Fibroblast of the conjunctiva (primary cell): Measurements from ENCODE around the gene CPM.
"Not testable (repeated sequence)": the region's sequence is repeated elsewhere in the genome, so short reads cannot be mapped to it uniquely, and the experiment has no call there.

Source experiments
- DNase-seq: peaks from one replicate; pipeline ENCODE4 v3.0.0-alpha.2; 2010; ENCODE audit warnings: low read depth

CPM gene

DNA sequence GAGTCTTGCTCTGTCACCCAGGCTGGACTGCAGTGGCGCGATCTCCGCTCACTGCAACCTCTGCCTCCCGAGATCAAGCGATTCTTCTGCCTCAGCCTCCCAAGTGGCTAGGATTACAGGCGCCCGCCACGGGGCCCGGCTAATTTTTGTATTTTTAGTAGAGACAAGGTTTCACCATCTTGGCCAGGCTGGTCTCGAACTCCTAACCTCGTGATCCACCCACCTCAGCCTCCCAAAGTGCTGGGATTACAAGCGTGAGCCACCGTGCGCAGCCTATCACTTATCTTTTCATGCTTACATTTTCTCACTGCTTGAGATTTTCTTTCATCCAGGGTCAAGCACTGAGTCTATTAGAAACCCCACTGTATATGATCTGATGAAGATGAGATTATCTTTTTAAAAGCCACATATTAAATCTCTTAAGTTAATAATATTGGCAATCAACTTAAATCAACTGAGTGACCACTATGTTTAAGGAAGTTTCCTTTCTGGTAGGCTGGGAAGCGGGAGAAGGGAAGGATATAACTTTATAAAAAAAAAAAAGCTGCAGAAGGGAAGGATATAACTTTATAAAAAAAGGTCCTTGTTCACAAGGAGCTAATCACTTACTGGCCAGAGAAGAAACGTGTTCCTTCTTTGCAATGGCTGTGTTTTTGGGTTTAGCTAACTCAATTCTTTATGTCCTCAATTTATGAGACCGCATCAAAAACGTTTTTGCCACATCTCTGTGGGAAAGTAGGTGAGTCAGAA, 126.3 kb downstream of the CPM start:
- DNase-seq: no peak

DNA sequence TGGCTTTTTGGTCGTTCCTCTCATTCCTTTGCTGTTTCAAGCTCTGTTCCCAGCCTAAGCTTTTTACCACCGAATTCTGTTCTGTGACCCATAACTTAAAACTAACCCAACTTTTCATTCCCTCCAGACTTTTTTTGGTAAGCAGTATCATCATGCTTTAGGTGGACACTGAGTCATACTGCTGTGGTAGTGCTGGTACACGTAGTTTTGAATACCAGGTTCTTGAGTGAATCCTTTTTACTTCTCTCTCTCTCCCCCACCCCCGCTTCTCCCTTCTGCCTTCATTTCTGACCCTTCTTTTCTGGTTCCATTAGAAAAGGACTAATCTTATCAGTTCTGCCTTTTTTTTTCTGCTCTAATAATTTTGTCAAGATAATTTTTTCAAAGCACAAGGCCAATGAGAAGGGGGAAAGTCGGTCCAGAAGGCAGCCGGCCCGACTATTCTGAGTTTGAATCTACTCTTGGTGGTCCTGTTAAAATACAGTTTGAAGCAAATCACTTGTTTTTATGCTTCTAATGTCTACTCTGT, 127.3 kb downstream of the CPM start:
- DNase-seq: no peak

DNA sequence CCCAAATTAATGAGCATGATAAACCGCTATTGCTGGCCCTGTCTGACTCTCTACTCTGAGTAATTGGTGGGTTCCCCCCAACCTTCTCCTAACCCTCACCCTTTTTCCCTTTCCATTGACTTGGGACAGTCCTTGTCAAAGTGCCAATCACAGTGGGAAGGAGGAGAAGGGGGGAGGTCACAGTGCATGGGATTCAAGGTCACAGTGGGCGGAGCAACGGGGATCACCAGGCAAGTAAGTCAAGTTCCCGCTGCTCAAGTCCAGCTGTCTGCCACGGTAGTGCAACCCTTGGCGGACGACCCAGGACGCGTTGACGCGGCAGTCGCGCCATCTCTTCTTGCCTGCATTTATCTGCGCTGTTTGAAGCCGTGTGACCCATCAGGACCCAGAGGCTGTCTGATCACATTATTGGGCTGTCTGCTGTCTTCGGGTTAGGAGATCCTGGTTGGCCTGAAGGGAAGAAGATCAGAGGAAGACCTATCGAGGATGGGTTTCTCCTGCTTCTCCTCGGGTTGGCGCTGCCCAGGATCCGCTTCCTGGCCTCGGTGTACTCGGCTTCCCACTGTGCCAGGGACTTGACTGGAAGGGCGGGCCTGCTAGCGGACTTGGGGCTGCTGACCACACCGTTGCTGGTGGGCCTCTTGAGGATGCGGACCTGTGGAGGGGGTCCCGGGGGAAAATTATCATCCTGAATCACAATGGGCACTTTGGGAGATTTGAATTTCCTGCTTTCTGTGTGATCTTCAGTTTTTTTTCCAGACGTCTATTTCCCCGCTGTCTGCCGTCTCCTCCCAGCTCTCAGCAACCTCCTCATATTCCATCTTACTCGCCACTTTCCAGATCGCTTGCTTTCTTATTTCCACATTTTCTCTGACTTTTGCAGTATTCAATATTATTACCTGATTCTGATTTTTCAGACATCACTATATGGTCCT, 128.0 kb downstream of the CPM start:
- DNase-seq: no peak

DNA sequence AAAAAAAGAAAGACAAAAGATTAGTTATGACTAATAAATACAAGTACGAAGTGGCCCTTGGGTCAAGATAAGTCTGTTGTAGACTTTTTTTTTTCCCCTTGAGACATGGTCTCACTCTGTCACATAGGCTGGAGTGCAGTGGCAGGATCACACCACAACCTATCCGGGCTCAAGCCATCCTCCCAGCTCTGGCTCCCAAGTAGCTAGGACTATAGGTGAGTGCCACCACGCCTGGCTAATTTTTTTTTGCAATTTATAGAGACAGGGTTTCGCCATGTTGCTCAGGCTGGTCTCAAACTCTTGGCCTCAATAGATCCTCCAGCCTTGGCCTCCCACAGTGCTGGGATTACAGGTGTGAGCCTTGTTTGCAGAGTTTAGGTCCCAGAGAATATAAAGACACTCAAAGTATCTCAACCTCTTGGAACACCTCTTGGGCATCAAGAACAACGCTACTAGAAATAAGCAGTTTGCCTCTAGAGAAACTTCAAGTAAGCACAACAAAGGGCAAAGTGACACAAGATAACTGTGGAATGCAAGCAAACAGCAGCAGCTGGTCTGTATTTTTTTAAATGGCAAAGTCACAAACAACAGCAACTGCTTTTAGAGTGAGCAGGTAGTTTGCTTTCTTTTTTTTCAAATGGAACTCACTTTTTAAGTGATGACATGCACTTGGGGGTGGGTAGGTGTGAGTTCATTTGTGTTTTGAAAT, 128.9 kb downstream of the CPM start:
- no peak for DNase-seq

GRCh38 chr12:68802911-68803651, 129.9 kb downstream of the CPM start:
- DNase-seq: peak; percentile 47

DNA sequence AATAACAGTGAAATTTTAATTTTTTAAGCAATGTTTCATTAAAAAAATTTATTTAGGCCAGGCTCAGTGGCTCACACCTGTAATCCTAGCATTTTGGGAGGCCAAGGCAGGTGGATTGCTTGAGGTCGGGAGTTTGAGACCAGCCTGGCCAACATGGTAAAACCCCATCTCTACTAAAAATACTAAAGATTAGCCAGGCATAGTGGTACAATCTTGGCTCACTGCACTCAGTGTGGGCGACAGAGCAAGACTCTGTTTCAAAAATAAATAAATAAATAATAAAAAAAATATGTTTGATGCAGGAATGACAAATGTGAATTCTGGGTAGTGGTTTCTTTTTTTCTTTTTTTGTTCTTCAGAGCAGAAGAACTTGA, 130.6 kb downstream of the CPM start:
- not testable (repeated sequence) for DNase-seq
